IMR-90 (cell line): ENCODE data around the gene DISP2. TPM values are rescaled to one million over a fixed set of nuclear protein-coding genes. Genes with fewer than 3 reads are reported as not detected.

Experiments used
- ATAC-seq: fragments of 200-7000 bp; cut with Tn5 transposase; 2 replicates; pipeline ENCODE4 v1.9.1; 2020; ENCODE audit warnings: low read depth, mild to moderate bottlenecking, moderate library complexity
- BruUV-seq: library from RNA; stranded (reverse); fragments of 400-500 nt; replicated peaks from 2 replicates; lab custom pipeline; 2021; lab: Mats Ljungman, UMichigan
- CTCF ChIA-PET: fragments of 300-600 bp; formaldehyde crosslinking; extraction: SDS; loops from one replicate; lab custom pipeline; 2021; ENCODE audit warnings: antibody characterized with exemption; lab: Yijun Ruan, JAX
- POLR2A ChIA-PET: fragments of 300-600 bp; sonication (Branson Sonifier 250); formaldehyde crosslinking; loops from one replicate; lab custom pipeline; 2022; ENCODE audit warnings: antibody characterized with exemption; ENCODE audit not compliant: unreplicated experiment; lab: Charles Lee
- DNase-seq: peaks from one replicate; pipeline ENCODE4 v3.0.0; 2013
- H2AFZ ChIP-seq: replicated peaks from 2 replicates; pipeline ENCODE3; 2013; ENCODE audit warnings: low read length, mild to moderate bottlenecking; ENCODE audit not compliant: poor library complexity
- H2AK5ac ChIP-seq: 2 replicates; pipeline ENCODE4 v1.6.1; 2013; ENCODE audit warnings: low read depth, low read length, inconsistent platforms
- H2AK9ac ChIP-seq: replicated peaks from 2 replicates; pipeline ENCODE3; 2013; ENCODE audit warnings: mild to moderate bottlenecking, low read depth, low read length, moderate library complexity; ENCODE audit not compliant: poor library complexity
- H2BK120ac ChIP-seq: 2 replicates; pipeline ENCODE4 v1.6.1; 2013; ENCODE audit warnings: low read depth, low read length, inconsistent platforms
- H2BK15ac ChIP-seq: 3 replicates; pipeline ENCODE4 v1.6.1; 2013; ENCODE audit warnings: low read depth, low read length, inconsistent platforms
- H2BK20ac ChIP-seq: 2 replicates; pipeline ENCODE4 v1.6.1; 2013; ENCODE audit warnings: low read depth, mild to moderate bottlenecking, inconsistent platforms, low read length, moderate library complexity
- H2BK5ac ChIP-seq: 2 replicates; pipeline ENCODE4 v1.6.1; 2013; ENCODE audit warnings: mild to moderate bottlenecking, low read depth, low read length, inconsistent platforms; ENCODE audit not compliant: poor library complexity, severe bottlenecking
- H3K14ac ChIP-seq: replicated peaks from 2 replicates; pipeline ENCODE4 v1.6.1; 2013; ENCODE audit warnings: low read depth, low read length, inconsistent platforms
- H3K18ac ChIP-seq: 2 replicates; pipeline ENCODE4 v1.6.1; 2013; ENCODE audit warnings: low read depth, low read length, control low read depth
- H3K23ac ChIP-seq: 2 replicates; pipeline ENCODE4 v1.6.1; 2013; ENCODE audit warnings: low read depth, low read length, inconsistent platforms
- H3K27ac ChIP-seq: 2 replicates; pipeline ENCODE4 v1.5.1; 2013; ENCODE audit warnings: mild to moderate bottlenecking, control low read depth, low read length; ENCODE audit not compliant: insufficient read depth
- H3K27me3 ChIP-seq: 2 replicates; pipeline ENCODE4 v1.6.1; 2013; ENCODE audit warnings: low read length; ENCODE audit not compliant: control insufficient read depth, insufficient read depth
- H3K36me3 ChIP-seq: 2 replicates; pipeline ENCODE4 v1.6.1; 2013; ENCODE audit warnings: low read length, mixed read lengths; ENCODE audit not compliant: control insufficient read depth, insufficient read depth
- H3K4ac ChIP-seq: 2 replicates; pipeline ENCODE4 v1.6.1; 2013; ENCODE audit warnings: low read depth, low read length, inconsistent platforms
- H3K4me1 ChIP-seq: 2 replicates; pipeline ENCODE4 v1.6.1; 2013; ENCODE audit warnings: low read length, mixed read lengths; ENCODE audit not compliant: control insufficient read depth, insufficient read depth
- H3K4me2 ChIP-seq: 2 replicates; pipeline ENCODE4 v1.6.1; 2013; ENCODE audit warnings: low read depth, mild to moderate bottlenecking, control low read depth, low read length, moderate library complexity
- H3K4me3 ChIP-seq: 2 replicates; pipeline ENCODE4 v1.5.1; 2013; ENCODE audit warnings: low read depth, mild to moderate bottlenecking, control low read depth, low read length, moderate library complexity; ENCODE audit not compliant: insufficient read depth
- H3K56ac ChIP-seq: 2 replicates; pipeline ENCODE4 v1.6.1; 2013; ENCODE audit warnings: low read length, inconsistent platforms; ENCODE audit not compliant: insufficient read depth; ENCODE audit errors: extremely low read depth
- H3K79me1 ChIP-seq, 2 experiments: 2 replicates each; pipeline ENCODE4 v1.6.1; 2013; ENCODE audit warnings: low read length in 2 of 2, inconsistent platforms in 1 of 2, low read depth in 1 of 2
- H3K9ac ChIP-seq: 2 replicates; pipeline ENCODE4 v1.6.1; 2013; ENCODE audit warnings: low read depth, low read length, control low read depth
- H3K9me1 ChIP-seq: 2 replicates; pipeline ENCODE4 v1.6.1; 2013; ENCODE audit warnings: low read length, inconsistent platforms; ENCODE audit not compliant: insufficient read depth
- H3K9me3 ChIP-seq: 2 replicates; pipeline ENCODE4 v1.6.1; 2013; ENCODE audit warnings: low read length; ENCODE audit not compliant: control insufficient read depth, insufficient read depth
- H4K20me1 ChIP-seq: 2 replicates; pipeline ENCODE4 v1.6.1; 2013; ENCODE audit warnings: low read length, inconsistent platforms; ENCODE audit not compliant: insufficient read depth
- H4K5ac ChIP-seq: 2 replicates; pipeline ENCODE4 v1.6.1; 2013; ENCODE audit warnings: mild to moderate bottlenecking, low read depth, low read length, control low read depth
- H4K8ac ChIP-seq, 2 experiments: 2 replicates each; pipeline ENCODE4 v1.6.1; 2013; ENCODE audit warnings: low read depth in 2 of 2, low read length in 2 of 2, control low read depth in 1 of 2, inconsistent platforms in 1 of 2
- H4K91ac ChIP-seq: 2 replicates; pipeline ENCODE4 v1.6.1; 2013; ENCODE audit warnings: low read depth, low read length, inconsistent platforms; ENCODE audit not compliant: insufficient read depth
- CEBPB ChIP-seq: IDR thresholded peaks from 2 replicates; pipeline ENCODE4 v1.6.1; 2012; ENCODE audit warnings: low read depth, low read length, improper control_type of control experiment
- CTCF ChIP-seq: conservative IDR thresholded peaks from 2 replicates; pipeline ENCODE4 v1.5.1; 2012; ENCODE audit warnings: mild to moderate bottlenecking, low read depth, low read length, improper control_type of control experiment
- MXI1 ChIP-seq: IDR thresholded peaks from 2 replicates; pipeline ENCODE4 v1.6.1; 2012; ENCODE audit warnings: low read depth, mild to moderate bottlenecking, low read length, moderate library complexity, borderline replicate concordance
- NFE2L2 ChIP-seq: fragments of 150-350 bp; IDR thresholded peaks from 2 replicates; pipeline ENCODE4 v1.6.1; 2016; ENCODE audit warnings: low read depth, mild to moderate bottlenecking, low read length
- RFX5 ChIP-seq: IDR thresholded peaks from 2 replicates; pipeline ENCODE4 v1.8.0; 2012; ENCODE audit warnings: low read depth, mild to moderate bottlenecking, low read length, moderate library complexity
- WGBS, 2 experiments: methylation state at CpG; one replicate each; pipeline versions ENCODE4 v1.1.5 to v1.1.7; 2013; ENCODE audit warnings: missing lambda C conversion rate in 2 of 2; ENCODE audit not compliant: insufficient read length in 1 of 2; ENCODE audit errors: extremely low coverage in 2 of 2; 5-methylcytosine and 5-hydroxymethylcytosine counted together
- dilution Hi-C: fragments of 300-500 bp; cut with HindIII; formaldehyde crosslinking; loops from one replicate; pipeline ENCODE4 v1.14.3; 2018; ENCODE audit warnings: low sequenced_read_pairs; ENCODE audit not compliant: unreplicated experiment
- in situ Hi-C: fragments of 300-500 bp; cut with MboI; formaldehyde crosslinking; loops from 3 replicates; pipeline ENCODE4 v1.14.3; 2019; ENCODE audit warnings: low sequenced_read_pairs, inconsistent platforms, mixed read lengths
- intact Hi-C: fragments of 100-400 bp; cut with micrococcal nuclease; formaldehyde crosslinking; loops from 2 replicates; pipeline ENCODE4 v1.10.0; 2022
- polyA plus RNA-seq, 3 experiments: library from polyadenylated mRNA; depleted of rRNA; stranded (reverse); fragments of >200 nt; gene quantifications; 2 replicates each; pipeline ENCODE4 v1.2.3, GENCODE V29; 2012; ENCODE audit warnings: low replicate concordance in 1 of 3
- total RNA-seq: library from RNA; depleted of rRNA; stranded (reverse); fragments of >200 nt; gene quantifications from 2 replicates; pipeline ENCODE4 v1.2.3, GENCODE V29; 2012
- TF ChIP-seq, protein P1 (sequence below): fragments of 150-350 bp; IDR thresholded peaks from 2 replicates; pipeline ENCODE4 v1.6.1; 2017; ENCODE audit warnings: mild to moderate bottlenecking, antibody characterized with exemption, low read length, low read depth

DISP2 gene
- total and polyA plus RNA-seq, 2 of the 4 experiments (the other 2 are of a cell fraction) = 0.34 to 0.36 TPM

GRCh38 chr15:40358471-40359353 lies 693 bp downstream of the DISP2 start:
- peak overlapping the region; percentile 87 for H2AFZ ChIP-seq
- H3K36me3 ChIP-seq = no peaks in the 10 kb centered on the region
- H3K4me1 ChIP-seq = peaks cover 6% of the 10 kb centered on the region; the same call in 1 of the 2 replicates
- no peak overlapping the region for H2BK20ac ChIP-seq
- no peak overlapping the region for H3K18ac ChIP-seq
- no peak overlapping the region for H3K27ac ChIP-seq
- intact Hi-C loops (loop anchor here (2.0 kb wide), 1 partner anchor 18 kb away; the partner anchor contains the start of gene CCDC9B), dilution Hi-C loops (no loop called here), in situ Hi-C loops (no loop called here)
- BruUV-seq = no TSS peak
- TF ChIP-seq, protein P1, sequence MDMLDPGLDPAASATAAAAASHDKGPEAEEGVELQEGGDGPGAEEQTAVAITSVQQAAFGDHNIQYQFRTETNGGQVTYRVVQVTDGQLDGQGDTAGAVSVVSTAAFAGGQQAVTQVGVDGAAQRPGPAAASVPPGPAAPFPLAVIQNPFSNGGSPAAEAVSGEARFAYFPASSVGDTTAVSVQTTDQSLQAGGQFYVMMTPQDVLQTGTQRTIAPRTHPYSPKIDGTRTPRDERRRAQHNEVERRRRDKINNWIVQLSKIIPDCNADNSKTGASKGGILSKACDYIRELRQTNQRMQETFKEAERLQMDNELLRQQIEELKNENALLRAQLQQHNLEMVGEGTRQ = no peak
- TF ChIP-seq RFX5 (no peak), MXI1 (no peak; the same call in 1 of the 2 replicates), CTCF (0 out of 2 replicates have a peak, but pooled peaks have one; percentile 1), NFE2L2 (no peak), CEBPB (peak; percentile 52; the same call in 1 of the 2 replicates)
- H4K91ac ChIP-seq = no peak overlapping the region
- DNase-seq = no peak
- H3K23ac ChIP-seq = peak overlapping the region; percentile 65; the same call in 1 of the 2 replicates
- H4K8ac ChIP-seq = no peak overlapping the region
- ChIA-PET POLR2A (no interaction called here), CTCF (interaction anchor here (1.7 kb wide), 1 partner anchor 10 kb away, joined by 5 read pairs; no protein-coding TSS in a partner anchor)
- H3K4me2 ChIP-seq = peak overlapping the region; percentile 67
- H3K4me3 ChIP-seq = peak overlapping the region; percentile 43
- H3K14ac ChIP-seq = no peak overlapping the region
- no peaks in the 10 kb centered on the region for H3K9me3 ChIP-seq
- H2BK120ac ChIP-seq = no peak overlapping the region
- no peak overlapping the region for H2BK5ac ChIP-seq
- H2AK9ac ChIP-seq = peak overlapping the region; percentile 45
- H3K27me3 ChIP-seq = peaks cover 24% of the 10 kb centered on the region
- H3K9ac ChIP-seq = no peak overlapping the region
- H2BK15ac ChIP-seq = no peak overlapping the region
- H3K4ac ChIP-seq = no peak overlapping the region
- peak; percentile 4 for ATAC-seq
- H3K9me1 ChIP-seq = no peaks in the 10 kb centered on the region
- 0% methylated on average over 11 of the region's 31 CpGs; no CpG with 5 or more reads in 1 of the 2 experiments for WGBS, 2 experiments
- H3K56ac ChIP-seq = no peak overlapping the region
- no peak overlapping the region for H4K5ac ChIP-seq
- no peaks in the 10 kb centered on the region for H3K79me1 ChIP-seq
- no peaks in the 10 kb centered on the region for H4K20me1 ChIP-seq
- no peak overlapping the region for H2AK5ac ChIP-seq
